ENCODE data around the gene GPR160.
A peak's percentile ranks its signal among the peaks of the same experiment; 100 is the strongest.

Gene GPR160

GRCh38 chr3:170102431-170102830 is 64.6 kb downstream of the GPR160 start:
- Histone ChIP-seq H3K27ac (no peak overlapping the region), H3K9ac (no peak overlapping the region), H3K4me3 (ENCODE audit: low read depth, low read length) (no peak overlapping the region), H3K4me2 (ENCODE audit: low read length) (no peak overlapping the region), H3K79me2 (no peaks in the 10 kb centered on the region), H3K27me3 (ENCODE audit: control insufficient read depth, insufficient read depth, low read length) (no peaks in the 10 kb centered on the region), H3K4me1 (peaks cover 4% of the 10 kb centered on the region), H3K9me3 (ENCODE audit: control insufficient read depth, low read length) (no peaks in the 10 kb centered on the region), H3K36me3 (ENCODE audit: control insufficient read depth, insufficient read depth, low read length) (no peaks in the 10 kb centered on the region), H2AFZ (no peak overlapping the region)
- TF ChIP-seq CTCF (IDR thresholded peaks at IDR 0.05): no peak

GRCh38 chr3:170107941-170108340 is 70.1 kb downstream of the GPR160 start:
- Histone ChIP-seq H3K9ac (no peak overlapping the region), H3K36me3 (ENCODE audit: control insufficient read depth, insufficient read depth, low read length) (no peaks in the 10 kb centered on the region)

GRCh38 chr3:170108955-170109354 is 71.2 kb downstream of the GPR160 start:
- TF ChIP-seq CTCF (IDR thresholded peaks at IDR 0.05): no peak
- Histone ChIP-seq H3K79me2 (peaks cover 3% of the 10 kb centered on the region), H3K4me2 (ENCODE audit: low read length) (no peak overlapping the region), H3K27me3 (ENCODE audit: control insufficient read depth, insufficient read depth, low read length) (no peaks in the 10 kb centered on the region), H3K9me3 (ENCODE audit: control insufficient read depth, low read length) (no peaks in the 10 kb centered on the region), H3K9ac (no peak overlapping the region), H3K4me3 (ENCODE audit: low read depth, low read length) (no peak overlapping the region), H2AFZ (no peak overlapping the region), H3K36me3 (ENCODE audit: control insufficient read depth, insufficient read depth, low read length) (no peaks in the 10 kb centered on the region), H3K27ac (peak overlapping the region; percentile 2), H3K4me1 (peaks cover 13% of the 10 kb centered on the region)

More at GRCh38 chr3:170107941-170108340, 70.1 kb downstream of the GPR160 start:
- H2AFZ ChIP-seq: no peak overlapping the region
- H3K4me2 ChIP-seq (ENCODE audit: low read length): no peak overlapping the region
- peaks cover 3% of the 10 kb centered on the region for H3K79me2 ChIP-seq
- peaks cover 13% of the 10 kb centered on the region for H3K4me1 ChIP-seq
- no peak for TF ChIP-seq CTCF (IDR thresholded peaks at IDR 0.05)
- H3K9me3 ChIP-seq (ENCODE audit: control insufficient read depth, low read length): no peaks in the 10 kb centered on the region
- H3K27ac ChIP-seq: no peak overlapping the region
- H3K27me3 ChIP-seq (ENCODE audit: control insufficient read depth, insufficient read depth, low read length): no peaks in the 10 kb centered on the region
- H3K4me3 ChIP-seq (ENCODE audit: low read depth, low read length): no peak overlapping the region

- no peak overlapping the region for H3K9ac ChIP-seq
- no peak overlapping the region for H3K4me2 ChIP-seq (ENCODE audit: low read length)
- no peaks in the 10 kb centered on the region for H3K27me3 ChIP-seq (ENCODE audit: control insufficient read depth, insufficient read depth, low read length)
- peaks cover 13% of the 10 kb centered on the region for H3K4me1 ChIP-seq
- no peaks in the 10 kb centered on the region for H3K36me3 ChIP-seq (ENCODE audit: control insufficient read depth, insufficient read depth, low read length)
- H2AFZ ChIP-seq: no peak overlapping the region
- H3K4me3 ChIP-seq (ENCODE audit: low read depth, low read length): no peak overlapping the region
- peaks cover 3% of the 10 kb centered on the region for H3K79me2 ChIP-seq
- H3K27ac ChIP-seq: no peak overlapping the region
- no peak for TF ChIP-seq CTCF (IDR thresholded peaks at IDR 0.05)
- H3K9me3 ChIP-seq (ENCODE audit: control insufficient read depth, low read length): no peaks in the 10 kb centered on the region
These were observed 71.9 kb downstream of the GPR160 start for GRCh38 chr3:170109579-170110293.

Measured in parathyroid adenoma (tissue), 2 donors.